Neural cell (in vitro differentiated cells): Measurements from ENCODE around the gene PHLPP1.

Source experiments
- EP300 ChIP-seq: fragments of 450-650 bp; conservative IDR thresholded peaks from 2 replicates; pipeline ENCODE4 v1.6.1; 2014; ENCODE audit warnings: antibody characterized with exemption, mild to moderate bottlenecking, moderate library complexity; ENCODE audit not compliant: poor library complexity, severe bottlenecking
- EZH2 ChIP-seq: fragments of 200-600, 300-800 bp; shearing (Covaris generic), sonication (generic); IDR thresholded peaks from 2 replicates; pipeline ENCODE4 v1.6.1; 2014; ENCODE audit warnings: antibody characterized with exemption, low read length, borderline replicate concordance, mild to moderate bottlenecking; ENCODE audit not compliant: insufficient read depth, poor library complexity, severe bottlenecking
- MXI1 ChIP-seq: fragments of 450-650 bp; conservative IDR thresholded peaks from 2 replicates; pipeline ENCODE4 v1.6.1; 2014; ENCODE audit warnings: antibody characterized with exemption, mild to moderate bottlenecking; ENCODE audit not compliant: poor library complexity, severe bottlenecking
- POLR2AphosphoS5 ChIP-seq: IDR thresholded peaks from 2 replicates; pipeline ENCODE4 v1.6.1; 2012
- RAD21 ChIP-seq: fragments of 450-650 bp; conservative IDR thresholded peaks from 2 replicates; pipeline ENCODE4 v1.6.1; 2014; ENCODE audit warnings: antibody characterized with exemption, mild to moderate bottlenecking, moderate library complexity
- REST ChIP-seq: IDR thresholded peaks from 2 replicates; pipeline ENCODE4 v1.6.1; 2012; ENCODE audit warnings: borderline replicate concordance
- SMC3 ChIP-seq: fragments of 450-650 bp; conservative IDR thresholded peaks from 2 replicates; pipeline ENCODE4 v1.6.1; 2014; ENCODE audit warnings: antibody characterized with exemption, mild to moderate bottlenecking, moderate library complexity; ENCODE audit not compliant: poor library complexity
- TAF1 ChIP-seq: IDR thresholded peaks from 2 replicates; pipeline ENCODE4 v1.6.1; 2012; ENCODE audit warnings: low read depth
- TF ChIP-seq, protein P1 (sequence below): fragments of 450-650 bp; IDR thresholded peaks from 2 replicates; pipeline ENCODE4 v1.5.1; 2014; ENCODE audit warnings: antibody characterized with exemption, mild to moderate bottlenecking, moderate library complexity; ENCODE audit not compliant: poor library complexity, severe bottlenecking

- TF ChIP-seq, protein P1, sequence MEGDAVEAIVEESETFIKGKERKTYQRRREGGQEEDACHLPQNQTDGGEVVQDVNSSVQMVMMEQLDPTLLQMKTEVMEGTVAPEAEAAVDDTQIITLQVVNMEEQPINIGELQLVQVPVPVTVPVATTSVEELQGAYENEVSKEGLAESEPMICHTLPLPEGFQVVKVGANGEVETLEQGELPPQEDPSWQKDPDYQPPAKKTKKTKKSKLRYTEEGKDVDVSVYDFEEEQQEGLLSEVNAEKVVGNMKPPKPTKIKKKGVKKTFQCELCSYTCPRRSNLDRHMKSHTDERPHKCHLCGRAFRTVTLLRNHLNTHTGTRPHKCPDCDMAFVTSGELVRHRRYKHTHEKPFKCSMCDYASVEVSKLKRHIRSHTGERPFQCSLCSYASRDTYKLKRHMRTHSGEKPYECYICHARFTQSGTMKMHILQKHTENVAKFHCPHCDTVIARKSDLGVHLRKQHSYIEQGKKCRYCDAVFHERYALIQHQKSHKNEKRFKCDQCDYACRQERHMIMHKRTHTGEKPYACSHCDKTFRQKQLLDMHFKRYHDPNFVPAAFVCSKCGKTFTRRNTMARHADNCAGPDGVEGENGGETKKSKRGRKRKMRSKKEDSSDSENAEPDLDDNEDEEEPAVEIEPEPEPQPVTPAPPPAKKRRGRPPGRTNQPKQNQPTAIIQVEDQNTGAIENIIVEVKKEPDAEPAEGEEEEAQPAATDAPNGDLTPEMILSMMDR, result no peak
- no peak for TF ChIP-seq REST
- no peak for TF ChIP-seq EP300
- TF ChIP-seq POLR2AphosphoS5, result no peak
- TF ChIP-seq EZH2, result no peak
- TF ChIP-seq RAD21, result no peak
- TF ChIP-seq MXI1, result no peak
- TF ChIP-seq SMC3, result no peak
- TF ChIP-seq TAF1, result no peak
Measured at GRCh38 chr18:62870643-62871042, 155.3 kb downstream of the PHLPP1 start.
